DMS79 (cell line): ENCODE results near the gene SP110.
"Not testable (repeated sequence)": the region's sequence is repeated elsewhere in the genome, so short reads cannot be mapped to it uniquely, and the experiment has no call there.

ENCODE experiments used
- DNase-seq: peaks from one replicate; lab custom pipeline; 2025; lab: John Stamatoyannopoulos, UW

SP110 gene

DNA sequence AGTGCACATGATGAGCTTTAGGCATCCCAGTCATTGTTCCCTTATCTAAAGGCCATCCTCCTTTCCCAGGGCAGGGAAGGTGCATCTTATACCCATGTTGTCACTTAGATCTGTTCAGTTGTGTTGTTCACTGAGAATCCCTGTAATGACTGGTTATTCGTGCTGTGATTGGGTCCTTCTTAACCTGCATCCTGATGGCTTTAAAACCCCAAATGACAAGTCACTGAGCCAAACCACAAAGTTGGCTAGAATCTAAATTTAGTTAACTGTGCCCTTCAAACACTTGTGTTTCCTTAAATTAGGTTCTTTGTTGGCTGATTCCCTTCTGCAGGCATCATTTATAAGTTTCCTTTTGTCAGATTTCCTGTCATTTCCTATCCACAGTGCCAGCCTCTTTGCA is 92.6 kb downstream of the SP110 start:
- no peak for DNase-seq

GRCh38 chr2:230124757-230125431 is 94.9 kb downstream of the SP110 start:
- DNase-seq, result no peak

- no peak for DNase-seq
Measured at GRCh38 chr2:230124235-230124634, 95.5 kb downstream of the SP110 start.

- DNase-seq, result not testable (repeated sequence)
Measured at GRCh38 chr2:230120376-230120775, 99.4 kb downstream of the SP110 start.

- not testable (repeated sequence) for DNase-seq
Measured at GRCh38 chr2:230119827-230120226, 100.0 kb downstream of the SP110 start.
